NCI-H345 (cell line): ENCODE data around the gene KRTAP6-3.

Experiments used
- DNase-seq: peaks from one replicate; lab custom pipeline; 2025; lab: John Stamatoyannopoulos, UW

The KRTAP6-3 gene

GRCh38 chr21:30625449-30626165 lies 33.4 kb downstream of the KRTAP6-3 start:
- no peak for DNase-seq

GRCh38 chr21:30628109-30628508 lies 35.9 kb downstream of the KRTAP6-3 start:
- no peak for DNase-seq

GRCh38 chr21:30629200-30629599 lies 37.0 kb downstream of the KRTAP6-3 start:
- DNase-seq, result no peak

- no peak for DNase-seq
Measured at GRCh38 chr21:30634906-30635305, 42.7 kb downstream of the KRTAP6-3 start, which contains the start of gene KRTAP20-2. Gene KRTAP20-2 (plus strand): TSS chr21:30635206. CDS start chr21:30635264, 58 bp downstream.

- DNase-seq, result no peak
Measured at GRCh38 chr21:30638686-30639085, 46.4 kb downstream of the KRTAP6-3 start.

- no peak for DNase-seq
Measured at GRCh38 chr21:30642564-30642963, 50.3 kb downstream of the KRTAP6-3 start, which contains the start of gene KRTAP20-3. Gene KRTAP20-3 (plus strand): TSS chr21:30642864.
